Esophagus squamous epithelium (tissue), 4 donors: Measurements from ENCODE around the gene PIP5KL1.

Source experiments
- CTCF ChIP-seq, 6 experiments: fragments of 450-650 bp in 4 of 6; fragments of 200-600 bp in 2 of 6; sonication (generic) in 2 of 6; IDR thresholded peaks; one replicate each; pipeline ENCODE4 v1.5.1; 2016 to 2019; ENCODE audit warnings: antibody characterized with exemption in 6 of 6, mild to moderate bottlenecking in 4 of 6, moderate library complexity in 4 of 6
- POLR2A ChIP-seq, 4 donors: fragments of 450-650 bp; IDR thresholded peaks; one replicate each; pipeline ENCODE4 v1.6.1; 2017; ENCODE audit warnings: antibody characterized with exemption in 4 of 4, mild to moderate bottlenecking in 4 of 4, moderate library complexity in 3 of 4

GRCh38 chr9:127923771-127924170 lies 6.8 kb downstream of the PIP5KL1 start:
- TF ChIP-seq CTCF (IDR thresholded peaks at IDR 0.05) (no peak), POLR2A (IDR thresholded peaks at IDR 0.05) (no peak)
